Activated B cell treated with CpG ODN at 0.5 μM for 24 hours (primary cell): ENCODE results near the gene GPR142. TPM values are rescaled to one million over a fixed set of nuclear protein-coding genes. Genes with fewer than 3 reads are reported as not detected.
"Not testable (repeated sequence)": the region's sequence is repeated elsewhere in the genome, so short reads cannot be mapped to it uniquely, and the experiment has no call there.

Experiments
- ATAC-seq: fragments of 200-7000 bp; cut with Tn5 transposase; one replicate; pipeline ENCODE4 v1.10.0; 2021; ENCODE audit warnings: low read depth, mild to moderate bottlenecking, moderate library complexity
- CTCF ChIA-PET: fragments of 350-600 bp; sonication (Branson Sonifier 250); formaldehyde crosslinking; loops from one replicate; lab custom pipeline; 2021; ENCODE audit warnings: antibody characterized with exemption; lab: Charles Lee
- POLR2A ChIA-PET: fragments of 350-600 bp; sonication (Branson Sonifier 250); formaldehyde crosslinking; loops from one replicate; lab custom pipeline; 2021; ENCODE audit warnings: antibody characterized with exemption; lab: Charles Lee
- DNase-seq: peaks from one replicate; pipeline ENCODE4 v3.0.0; 2022
- H3K27ac Mint-ChIP-seq: one replicate; pipeline ENCODE4 v1.8.0; 2020; ENCODE audit warnings: mixed read lengths
- H3K27me3 Mint-ChIP-seq: one replicate; pipeline ENCODE4 v1.8.0; 2021; ENCODE audit warnings: mixed read lengths
- H3K36me3 Mint-ChIP-seq: one replicate; pipeline ENCODE4 v1.8.0; 2021; ENCODE audit warnings: low read depth, mixed read lengths
- H3K4me1 Mint-ChIP-seq: one replicate; pipeline ENCODE4 v1.8.0; 2021; ENCODE audit warnings: mixed read lengths
- H3K4me3 Mint-ChIP-seq: one replicate; pipeline ENCODE4 v1.8.0; 2020; ENCODE audit warnings: mild to moderate bottlenecking, mixed read lengths
- H3K9me3 Mint-ChIP-seq: one replicate; pipeline ENCODE4 v1.8.0; 2020; ENCODE audit warnings: mixed read lengths
- intact Hi-C: fragments of 100-400 bp; cut with micrococcal nuclease; formaldehyde crosslinking; loops from one replicate; pipeline ENCODE4 v1.15.1; 2024
- total RNA-seq: library from RNA; stranded (reverse); gene quantifications from 2 replicates; pipeline ENCODE4 v1.2.3, GENCODE V29; 2022
- TF ChIP-seq, protein P1 (sequence below): fragments of 200-600 bp; IDR thresholded peaks from one replicate; pipeline ENCODE4 v1.8.0; 2022; ENCODE audit warnings: antibody characterized with exemption, mild to moderate bottlenecking

GPR142 gene
- total RNA-seq, 1 donor from 2014 or later = not detected

DNA sequence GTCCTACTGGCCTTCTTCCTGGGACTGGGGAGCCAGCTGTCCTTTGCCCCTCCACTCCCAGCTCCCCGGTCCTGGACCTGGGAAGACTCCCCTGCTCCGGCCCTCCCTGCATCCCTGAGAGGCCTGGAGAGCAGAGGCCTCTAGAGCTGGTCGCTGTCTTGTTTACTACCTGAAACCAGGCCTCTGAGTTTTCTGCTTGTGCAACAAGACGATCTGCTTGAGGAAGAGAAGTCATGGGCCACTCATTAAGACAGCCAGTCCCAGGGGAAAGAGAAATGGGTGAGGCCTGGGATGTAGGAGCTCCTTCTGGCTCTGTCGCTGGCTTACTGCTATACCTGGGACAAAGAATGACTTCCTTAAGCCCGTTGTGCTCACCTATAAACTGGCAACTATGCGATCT, 34.7 kb downstream of the GPR142 start:
- POLR2A ChIA-PET = interaction anchor here (0.7 kb wide), 1 partner anchor 66 kb away, joined by 3 read pairs; no protein-coding TSS in a partner anchor
- Mint-ChIP-seq H3K4me1 (no peaks in the 10 kb centered on the region), H3K4me3 (no peak overlapping the region), H3K27ac (no peak overlapping the region), H3K9me3 (peaks cover 5% of the 10 kb centered on the region), H3K36me3 (no peaks in the 10 kb centered on the region), H3K27me3 (peaks cover 6% of the 10 kb centered on the region)
- TF ChIP-seq, protein P1, sequence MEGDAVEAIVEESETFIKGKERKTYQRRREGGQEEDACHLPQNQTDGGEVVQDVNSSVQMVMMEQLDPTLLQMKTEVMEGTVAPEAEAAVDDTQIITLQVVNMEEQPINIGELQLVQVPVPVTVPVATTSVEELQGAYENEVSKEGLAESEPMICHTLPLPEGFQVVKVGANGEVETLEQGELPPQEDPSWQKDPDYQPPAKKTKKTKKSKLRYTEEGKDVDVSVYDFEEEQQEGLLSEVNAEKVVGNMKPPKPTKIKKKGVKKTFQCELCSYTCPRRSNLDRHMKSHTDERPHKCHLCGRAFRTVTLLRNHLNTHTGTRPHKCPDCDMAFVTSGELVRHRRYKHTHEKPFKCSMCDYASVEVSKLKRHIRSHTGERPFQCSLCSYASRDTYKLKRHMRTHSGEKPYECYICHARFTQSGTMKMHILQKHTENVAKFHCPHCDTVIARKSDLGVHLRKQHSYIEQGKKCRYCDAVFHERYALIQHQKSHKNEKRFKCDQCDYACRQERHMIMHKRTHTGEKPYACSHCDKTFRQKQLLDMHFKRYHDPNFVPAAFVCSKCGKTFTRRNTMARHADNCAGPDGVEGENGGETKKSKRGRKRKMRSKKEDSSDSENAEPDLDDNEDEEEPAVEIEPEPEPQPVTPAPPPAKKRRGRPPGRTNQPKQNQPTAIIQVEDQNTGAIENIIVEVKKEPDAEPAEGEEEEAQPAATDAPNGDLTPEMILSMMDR = no peak
- ATAC-seq (no peak), DNase-seq (no peak)
- CTCF ChIA-PET = no interaction called here
- intact Hi-C loops = no loop called here

- TF ChIP-seq, protein P1 = no peak
- CTCF ChIA-PET = no interaction called here
- POLR2A ChIA-PET = no interaction called here
Measured at GRCh38 chr17:74403512-74404137, 36.3 kb downstream of the GPR142 start.

GRCh38 chr17:74404218-74404617, 36.9 kb downstream of the GPR142 start:
- Mint-ChIP-seq H3K9me3 (peaks cover 5% of the 10 kb centered on the region), H3K27me3 (peaks cover 5% of the 10 kb centered on the region), H3K4me1 (no peaks in the 10 kb centered on the region), H3K4me3 (no peak overlapping the region), H3K27ac (no peak overlapping the region), H3K36me3 (no peaks in the 10 kb centered on the region)
- intact Hi-C loops = no loop called here
- CTCF ChIA-PET = no interaction called here
- ATAC-seq = no peak
- TF ChIP-seq, protein P1 = no peak
- POLR2A ChIA-PET = no interaction called here
- no peak for DNase-seq

More at GRCh38 chr17:74403512-74404137, 36.3 kb downstream of the GPR142 start:
- H3K9me3 Mint-ChIP-seq = peaks cover 5% of the 10 kb centered on the region
- DNase-seq = no peak
- ATAC-seq = no peak
- H3K4me3 Mint-ChIP-seq = no peak overlapping the region
- H3K27me3 Mint-ChIP-seq = peaks cover 6% of the 10 kb centered on the region
- no peaks in the 10 kb centered on the region for H3K4me1 Mint-ChIP-seq
- intact Hi-C loops = no loop called here
- H3K36me3 Mint-ChIP-seq = no peaks in the 10 kb centered on the region
- H3K27ac Mint-ChIP-seq = no peak overlapping the region

GRCh38 chr17:74404789-74405188, 37.5 kb downstream of the GPR142 start:
- POLR2A ChIA-PET = no interaction called here
- TF ChIP-seq, protein P1 = no peak
- Mint-ChIP-seq H3K4me3 (no peak overlapping the region), H3K9me3 (peaks cover 3% of the 10 kb centered on the region), H3K36me3 (no peaks in the 10 kb centered on the region), H3K27ac (no peak overlapping the region), H3K4me1 (no peaks in the 10 kb centered on the region), H3K27me3 (peaks cover 5% of the 10 kb centered on the region)
- CTCF ChIA-PET = no interaction called here
- DNase-seq (no peak), ATAC-seq (no peak)
- intact Hi-C loops = no loop called here

GRCh38 chr17:74405311-74405710, 38.0 kb downstream of the GPR142 start:
- ATAC-seq, H3K4me3 Mint-ChIP-seq, H3K27me3 Mint-ChIP-seq, intact Hi-C loops, CTCF ChIA-PET, H3K27ac Mint-ChIP-seq, H3K9me3 Mint-ChIP-seq, POLR2A ChIA-PET, H3K36me3 Mint-ChIP-seq, DNase-seq, H3K4me1 Mint-ChIP-seq: not testable (repeated sequence)

DNA sequence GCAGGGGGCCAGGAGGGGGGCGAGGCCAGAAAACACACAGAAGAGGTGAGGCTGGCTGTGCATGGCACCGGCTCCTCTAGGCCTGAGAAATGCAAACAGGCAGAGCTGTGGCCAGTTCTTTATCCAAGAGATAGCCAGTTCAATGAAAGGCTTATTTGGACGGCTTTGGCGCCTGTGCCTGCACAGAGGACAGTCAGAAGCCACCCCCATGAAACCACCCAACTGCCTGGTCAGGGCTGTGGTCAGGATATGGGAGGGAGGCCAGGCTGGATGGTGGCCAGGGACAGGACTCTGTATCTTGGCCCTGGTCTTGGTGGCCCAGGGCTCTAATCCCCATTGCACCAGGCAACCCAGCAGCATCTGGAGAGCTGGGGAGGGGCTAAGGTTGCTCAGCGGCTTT, 40.1 kb downstream of the GPR142 start:
- TF ChIP-seq, protein P1 = no peak
- H3K36me3 Mint-ChIP-seq = no peaks in the 10 kb centered on the region
- peaks cover 10% of the 10 kb centered on the region for H3K27me3 Mint-ChIP-seq
- no peak overlapping the region for H3K27ac Mint-ChIP-seq
- ChIA-PET POLR2A (no interaction called here), CTCF (no interaction called here)
- H3K9me3 Mint-ChIP-seq = no peaks in the 10 kb centered on the region
- ATAC-seq (no peak), DNase-seq (no peak)
- no peaks in the 10 kb centered on the region for H3K4me1 Mint-ChIP-seq
- intact Hi-C loops = no loop called here
- no peak overlapping the region for H3K4me3 Mint-ChIP-seq
